Myocyte (in vitro differentiated cells): ENCODE data around the gene BMAL1. TPM values are rescaled to one million over a fixed set of nuclear protein-coding genes. Genes with fewer than 3 reads are reported as not detected.

Experiments
- total RNA-seq: library from RNA; depleted of rRNA; stranded (reverse); fragments of >200 nt; gene quantifications from 2 replicates; pipeline ENCODE4 v1.2.3, GENCODE V29; 2014

Gene BMAL1
- total RNA-seq, 1 donor from 2014 or later, result 14.4 TPM

Other genes with a start within 250 kb of the BMAL1 start
- 31.6 and 36.0 TPM in 2 replicates for gene BTBD10, start 185.4 kb downstream of the BMAL1 start, total RNA-seq
- not detected in 2 replicates for gene PTH, start 218.2 kb downstream of the BMAL1 start, total RNA-seq